HepG2 (cell line): ENCODE results near the gene FKBP1A. TPM values are rescaled to one million over a fixed set of nuclear protein-coding genes. Genes with fewer than 3 reads are reported as not detected.
A peak's percentile ranks its signal among the peaks of the same experiment; 100 is the strongest.

Experiments
- ARID2 ChIP-seq: sonication (generic); formaldehyde crosslinking; IDR thresholded peaks from 2 replicates; pipeline ENCODE4 v1.8.1; 2022; ENCODE audit warnings: mild to moderate bottlenecking, missing genetic modification reagents, borderline replicate concordance
- MAZ ChIP-seq, 2 experiments: sonication (generic) in 1 of 2; formaldehyde crosslinking in 1 of 2; IDR thresholded peaks; 2 replicates each; pipeline versions ENCODE4 v1.5.0 to v1.6.1; 2012 to 2020; ENCODE audit warnings: low read depth in 2 of 2, mild to moderate bottlenecking in 2 of 2, borderline replicate concordance in 1 of 2, improper control_type of control experiment in 1 of 2, low read length in 1 of 2, missing genetic modification reagents in 1 of 2, moderate library complexity in 1 of 2
- TAF1 ChIP-seq: sonication (generic); formaldehyde crosslinking; IDR thresholded peaks from 2 replicates; pipeline ENCODE4 v1.4.0; 2020; ENCODE audit warnings: missing genetic modification reagents
- ZBTB21 ChIP-seq: sonication (generic); formaldehyde crosslinking; IDR thresholded peaks from 2 replicates; pipeline ENCODE4 v1.4.0; 2020; ENCODE audit warnings: missing genetic modification reagents
- ZNF558 ChIP-seq: sonication (generic); formaldehyde crosslinking; IDR thresholded peaks from 2 replicates; pipeline ENCODE4 v1.9.0; 2022; ENCODE audit warnings: mild to moderate bottlenecking, missing genetic modification reagents, borderline replicate concordance
- polyA plus RNA-seq, 8 experiments: library from polyadenylated mRNA; depleted of rRNA in 3 of 8; stranded (reverse) in 7 of 8; unstranded in 1 of 8; fragments of >200 nt; fragmentation: Illumina TruSeq in 4 of 8; extraction: Trizol in 4 of 8; gene quantifications; 2 replicates each; pipeline versions ENCODE4 v1.2.1 to v1.2.3, GENCODE V29; 2011 to 2016; ENCODE audit warnings: low read depth in 4 of 8, missing spikeins in 1 of 8, mixed read lengths in 1 of 8; ENCODE audit not compliant: insufficient read depth in 1 of 8
- total RNA-seq, 5 experiments: library from RNA; depleted of rRNA; stranded (reverse); fragments of >200 nt; fragmentation: Illumina TruSeq; extraction: Trizol; gene quantifications; 2 replicates each; pipeline ENCODE4 v1.2.3, GENCODE V29; 2016; ENCODE audit warnings: low read depth in 1 of 5
- TF ChIP-seq, protein P1 (sequence below): sonication (generic); formaldehyde crosslinking; IDR thresholded peaks from 2 replicates; pipeline ENCODE4 v1.4.0; 2020; ENCODE audit warnings: missing genetic modification reagents, borderline replicate concordance
- TF ChIP-seq, protein P2 (sequence below): sonication (generic); formaldehyde crosslinking; conservative IDR thresholded peaks from 2 replicates; pipeline ENCODE4 v1.8.0; 2022; ENCODE audit warnings: missing genetic modification reagents
- TF ChIP-seq, protein P3 (sequence below): sonication (generic); formaldehyde crosslinking; conservative IDR thresholded peaks from 2 replicates; pipeline ENCODE4 v1.4.0; 2020; ENCODE audit warnings: missing genetic modification reagents
- TF ChIP-seq, protein P4 (sequence below): sonication (generic); formaldehyde crosslinking; IDR thresholded peaks from one replicate; pipeline ENCODE4 v1.5.1; 2020; ENCODE audit warnings: mild to moderate bottlenecking, missing genetic modification reagents; ENCODE audit errors: not compliant biosample characterization

The FKBP1A gene
- total and polyA plus RNA-seq, 2 of the 13 experiments (the other 11 are each of a cell fraction or from before 2014, with no cell fraction given) = 119 to 468 TPM

DNA sequence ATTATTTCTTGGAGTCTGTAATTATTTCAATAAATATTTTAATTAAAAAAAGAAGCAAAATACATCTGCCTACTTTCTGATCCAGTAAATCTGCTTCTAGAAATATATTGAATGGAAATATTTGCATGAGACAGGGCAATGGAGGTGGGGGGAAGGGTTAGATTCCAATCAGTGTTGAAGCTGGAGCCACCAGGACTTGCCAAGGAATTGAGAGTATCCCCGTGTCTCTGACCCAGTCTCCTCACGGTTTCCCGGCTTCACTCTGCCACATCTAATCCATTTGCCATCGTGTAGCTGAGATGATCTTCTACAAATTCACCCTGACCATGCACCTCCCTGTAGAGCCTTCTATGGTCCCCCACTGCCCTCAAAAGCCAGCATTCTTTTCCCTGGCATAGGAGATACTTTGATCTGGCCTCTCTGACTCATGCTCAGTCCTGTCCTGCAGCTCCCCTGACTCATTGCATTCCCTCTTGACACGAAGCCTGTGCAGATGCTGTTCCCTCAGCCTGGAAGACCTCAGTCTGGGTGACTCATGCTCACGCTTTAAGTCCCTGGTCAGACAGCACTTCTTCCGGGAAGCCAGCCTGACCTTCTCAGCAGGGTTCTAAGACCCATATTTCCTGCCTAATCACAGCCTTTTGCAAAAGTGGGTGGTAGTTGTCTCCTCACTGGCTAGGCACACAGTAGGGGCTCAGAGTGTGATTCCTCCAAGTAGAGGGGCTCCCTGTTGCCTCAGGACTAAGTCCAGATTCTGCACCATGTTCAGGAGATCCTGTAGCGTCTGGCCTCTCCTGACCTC, 23.0 kb upstream of the FKBP1A start (continued):
- TF ChIP-seq, protein P1, sequence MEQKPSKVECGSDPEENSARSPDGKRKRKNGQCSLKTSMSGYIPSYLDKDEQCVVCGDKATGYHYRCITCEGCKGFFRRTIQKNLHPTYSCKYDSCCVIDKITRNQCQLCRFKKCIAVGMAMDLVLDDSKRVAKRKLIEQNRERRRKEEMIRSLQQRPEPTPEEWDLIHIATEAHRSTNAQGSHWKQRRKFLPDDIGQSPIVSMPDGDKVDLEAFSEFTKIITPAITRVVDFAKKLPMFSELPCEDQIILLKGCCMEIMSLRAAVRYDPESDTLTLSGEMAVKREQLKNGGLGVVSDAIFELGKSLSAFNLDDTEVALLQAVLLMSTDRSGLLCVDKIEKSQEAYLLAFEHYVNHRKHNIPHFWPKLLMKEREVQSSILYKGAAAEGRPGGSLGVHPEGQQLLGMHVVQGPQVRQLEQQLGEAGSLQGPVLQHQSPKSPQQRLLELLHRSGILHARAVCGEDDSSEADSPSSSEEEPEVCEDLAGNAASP = peak; percentile 45; the same call in 1 of the 2 replicates
- no peak for TF ChIP-seq TAF1
- TF ChIP-seq ZBTB21 (CRISPR knock-in tag) = peak; percentile 58; the same call in 1 of the 2 replicates
- TF ChIP-seq, protein P2, sequence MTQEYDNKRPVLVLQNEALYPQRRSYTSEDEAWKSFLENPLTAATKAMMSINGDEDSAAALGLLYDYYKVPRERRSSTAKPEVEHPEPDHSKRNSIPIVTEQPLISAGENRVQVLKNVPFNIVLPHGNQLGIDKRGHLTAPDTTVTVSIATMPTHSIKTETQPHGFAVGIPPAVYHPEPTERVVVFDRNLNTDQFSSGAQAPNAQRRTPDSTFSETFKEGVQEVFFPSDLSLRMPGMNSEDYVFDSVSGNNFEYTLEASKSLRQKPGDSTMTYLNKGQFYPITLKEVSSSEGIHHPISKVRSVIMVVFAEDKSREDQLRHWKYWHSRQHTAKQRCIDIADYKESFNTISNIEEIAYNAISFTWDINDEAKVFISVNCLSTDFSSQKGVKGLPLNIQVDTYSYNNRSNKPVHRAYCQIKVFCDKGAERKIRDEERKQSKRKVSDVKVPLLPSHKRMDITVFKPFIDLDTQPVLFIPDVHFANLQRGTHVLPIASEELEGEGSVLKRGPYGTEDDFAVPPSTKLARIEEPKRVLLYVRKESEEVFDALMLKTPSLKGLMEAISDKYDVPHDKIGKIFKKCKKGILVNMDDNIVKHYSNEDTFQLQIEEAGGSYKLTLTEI = no peak
- TF ChIP-seq ZNF558 = no peak
- TF ChIP-seq ARID2 = no peak
- TF ChIP-seq, protein P3, sequence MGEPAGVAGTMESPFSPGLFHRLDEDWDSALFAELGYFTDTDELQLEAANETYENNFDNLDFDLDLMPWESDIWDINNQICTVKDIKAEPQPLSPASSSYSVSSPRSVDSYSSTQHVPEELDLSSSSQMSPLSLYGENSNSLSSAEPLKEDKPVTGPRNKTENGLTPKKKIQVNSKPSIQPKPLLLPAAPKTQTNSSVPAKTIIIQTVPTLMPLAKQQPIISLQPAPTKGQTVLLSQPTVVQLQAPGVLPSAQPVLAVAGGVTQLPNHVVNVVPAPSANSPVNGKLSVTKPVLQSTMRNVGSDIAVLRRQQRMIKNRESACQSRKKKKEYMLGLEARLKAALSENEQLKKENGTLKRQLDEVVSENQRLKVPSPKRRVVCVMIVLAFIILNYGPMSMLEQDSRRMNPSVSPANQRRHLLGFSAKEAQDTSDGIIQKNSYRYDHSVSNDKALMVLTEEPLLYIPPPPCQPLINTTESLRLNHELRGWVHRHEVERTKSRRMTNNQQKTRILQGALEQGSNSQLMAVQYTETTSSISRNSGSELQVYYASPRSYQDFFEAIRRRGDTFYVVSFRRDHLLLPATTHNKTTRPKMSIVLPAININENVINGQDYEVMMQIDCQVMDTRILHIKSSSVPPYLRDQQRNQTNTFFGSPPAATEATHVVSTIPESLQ (CRISPR knock-in tag) = no peak
- TF ChIP-seq, protein P4, sequence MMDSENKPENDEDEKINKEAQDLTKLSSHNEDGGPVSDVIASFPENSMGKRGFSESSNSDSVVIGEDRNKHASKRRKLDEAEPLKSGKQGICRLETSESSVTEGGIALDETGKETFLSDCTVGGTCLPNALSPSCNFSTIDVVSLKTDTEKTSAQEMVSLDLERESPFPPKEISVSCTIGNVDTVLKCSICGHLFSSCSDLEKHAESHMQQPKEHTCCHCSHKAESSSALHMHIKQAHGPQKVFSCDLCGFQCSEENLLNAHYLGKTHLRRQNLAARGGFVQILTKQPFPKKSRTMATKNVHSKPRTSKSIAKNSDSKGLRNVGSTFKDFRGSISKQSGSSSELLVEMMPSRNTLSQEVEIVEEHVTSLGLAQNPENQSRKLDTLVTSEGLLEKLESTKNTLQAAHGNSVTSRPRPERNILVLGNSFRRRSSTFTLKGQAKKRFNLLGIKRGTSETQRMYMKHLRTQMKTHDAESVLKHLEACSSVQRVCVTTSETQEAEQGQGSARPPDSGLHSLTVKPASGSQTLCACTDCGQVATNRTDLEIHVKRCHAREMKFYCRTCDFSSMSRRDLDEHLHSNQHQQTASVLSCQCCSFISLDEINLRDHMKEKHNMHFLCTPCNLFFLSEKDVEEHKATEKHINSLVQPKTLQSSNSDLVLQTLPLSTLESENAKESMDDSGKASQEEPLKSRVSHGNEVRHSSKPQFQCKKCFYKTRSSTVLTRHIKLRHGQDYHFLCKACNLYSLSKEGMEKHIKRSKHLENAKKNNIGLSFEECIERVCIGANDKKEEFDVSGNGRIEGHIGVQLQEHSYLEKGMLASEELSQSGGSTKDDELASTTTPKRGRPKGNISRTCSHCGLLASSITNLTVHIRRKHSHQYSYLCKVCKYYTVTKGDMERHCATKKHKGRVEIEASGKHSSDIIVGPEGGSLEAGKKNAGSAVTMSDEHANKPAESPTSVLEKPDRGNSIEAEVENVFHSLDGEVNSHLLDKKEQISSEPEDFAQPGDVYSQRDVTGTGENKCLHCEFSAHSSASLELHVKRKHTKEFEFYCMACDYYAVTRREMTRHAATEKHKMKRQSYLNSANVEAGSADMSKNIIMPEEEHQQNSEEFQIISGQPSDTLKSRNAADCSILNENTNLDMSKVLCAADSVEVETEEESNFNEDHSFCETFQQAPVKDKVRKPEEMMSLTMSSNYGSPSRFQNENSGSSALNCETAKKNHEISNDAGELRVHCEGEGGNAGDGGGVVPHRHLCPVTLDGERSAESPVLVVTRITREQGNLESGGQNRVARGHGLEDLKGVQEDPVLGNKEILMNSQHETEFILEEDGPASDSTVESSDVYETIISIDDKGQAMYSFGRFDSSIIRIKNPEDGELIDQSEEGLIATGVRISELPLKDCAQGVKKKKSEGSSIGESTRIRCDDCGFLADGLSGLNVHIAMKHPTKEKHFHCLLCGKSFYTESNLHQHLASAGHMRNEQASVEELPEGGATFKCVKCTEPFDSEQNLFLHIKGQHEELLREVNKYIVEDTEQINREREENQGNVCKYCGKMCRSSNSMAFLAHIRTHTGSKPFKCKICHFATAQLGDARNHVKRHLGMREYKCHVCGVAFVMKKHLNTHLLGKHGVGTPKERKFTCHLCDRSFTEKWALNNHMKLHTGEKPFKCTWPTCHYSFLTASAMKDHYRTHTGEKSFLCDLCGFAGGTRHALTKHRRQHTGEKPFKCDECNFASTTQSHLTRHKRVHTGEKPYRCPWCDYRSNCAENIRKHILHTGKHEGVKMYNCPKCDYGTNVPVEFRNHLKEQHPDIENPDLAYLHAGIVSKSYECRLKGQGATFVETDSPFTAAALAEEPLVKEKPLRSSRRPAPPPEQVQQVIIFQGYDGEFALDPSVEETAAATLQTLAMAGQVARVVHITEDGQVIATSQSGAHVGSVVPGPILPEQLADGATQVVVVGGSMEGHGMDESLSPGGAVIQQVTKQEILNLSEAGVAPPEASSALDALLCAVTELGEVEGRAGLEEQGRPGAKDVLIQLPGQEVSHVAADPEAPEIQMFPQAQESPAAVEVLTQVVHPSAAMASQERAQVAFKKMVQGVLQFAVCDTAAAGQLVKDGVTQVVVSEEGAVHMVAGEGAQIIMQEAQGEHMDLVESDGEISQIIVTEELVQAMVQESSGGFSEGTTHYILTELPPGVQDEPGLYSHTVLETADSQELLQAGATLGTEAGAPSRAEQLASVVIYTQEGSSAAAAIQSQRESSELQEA (CRISPR knock-in tag) = no peak
- TF ChIP-seq MAZ (IDR thresholded peaks at IDR 0.05; ENCODE audit: borderline replicate concordance, low read depth, low read length) = peak; percentile 40; the same call in 1 of the 2 replicates
- no peak for TF ChIP-seq MAZ (CRISPR knock-in tag; IDR thresholded peaks at IDR 0.05; ENCODE audit: low read depth)
